ENCODE results near the gene ZNF496.

Gene ZNF496

GRCh38 chr1:247303216-247303615 lies 28.5 kb downstream of the ZNF496 start:
- TF ChIP-seq USF1 (IDR thresholded peaks at IDR 0.05): no peak
- no peak for TF ChIP-seq REST (IDR thresholded peaks at IDR 0.05; ENCODE audit: low read depth)
- no peak for TF ChIP-seq TAF1 (IDR thresholded peaks at IDR 0.05; ENCODE audit: low read depth)
- TF ChIP-seq NFIC (IDR thresholded peaks at IDR 0.05): no peak
- TF ChIP-seq YY1 (IDR thresholded peaks at IDR 0.05; ENCODE audit: low read depth): no peak
- no peak for TF ChIP-seq EGR1 (IDR thresholded peaks at IDR 0.05)
- TF ChIP-seq CEBPB (IDR thresholded peaks at IDR 0.05): no peak
- TF ChIP-seq FOXM1 (IDR thresholded peaks at IDR 0.05; ENCODE audit: borderline replicate concordance, low read depth): no peak
- TF ChIP-seq CREB1 (IDR thresholded peaks at IDR 0.05; ENCODE audit: low read depth): no peak
- TF ChIP-seq EP300 (IDR thresholded peaks at IDR 0.05; ENCODE audit: borderline replicate concordance): no peak
- no peak for TF ChIP-seq MAX (IDR thresholded peaks at IDR 0.05)
- TF ChIP-seq TEAD4 (IDR thresholded peaks at IDR 0.05): no peak
- TF ChIP-seq RAD21 (IDR thresholded peaks at IDR 0.05; ENCODE audit: low read depth): no peak
- no peak for TF ChIP-seq ZBTB7A (IDR thresholded peaks at IDR 0.05; ENCODE audit: low read depth)
- TF ChIP-seq TCF12 (IDR thresholded peaks at IDR 0.05; ENCODE audit: low read depth): no peak

GRCh38 chr1:247301176-247301540 lies 30.5 kb downstream of the ZNF496 start:
- TF ChIP-seq MAX (IDR thresholded peaks at IDR 0.05) (no peak), ZBTB7A (IDR thresholded peaks at IDR 0.05; ENCODE audit: low read depth) (no peak), CREB1 (IDR thresholded peaks at IDR 0.05; ENCODE audit: low read depth) (no peak), EP300 (IDR thresholded peaks at IDR 0.05; ENCODE audit: borderline replicate concordance) (no peak), REST (IDR thresholded peaks at IDR 0.05; ENCODE audit: low read depth) (no peak), YY1 (IDR thresholded peaks at IDR 0.05; ENCODE audit: low read depth) (no peak), NFIC (IDR thresholded peaks at IDR 0.05) (no peak), USF1 (IDR thresholded peaks at IDR 0.05) (no peak)

- TF ChIP-seq MAX (IDR thresholded peaks at IDR 0.05) (no peak), TAF1 (IDR thresholded peaks at IDR 0.05; ENCODE audit: low read depth) (no peak), RAD21 (IDR thresholded peaks at IDR 0.05; ENCODE audit: low read depth) (no peak), YY1 (IDR thresholded peaks at IDR 0.05; ENCODE audit: low read depth) (no peak), TEAD4 (IDR thresholded peaks at IDR 0.05) (no peak), EP300 (IDR thresholded peaks at IDR 0.05; ENCODE audit: borderline replicate concordance) (no peak), CREB1 (IDR thresholded peaks at IDR 0.05; ENCODE audit: low read depth) (no peak), NFIC (IDR thresholded peaks at IDR 0.05) (no peak), ZBTB7A (IDR thresholded peaks at IDR 0.05; ENCODE audit: low read depth) (no peak), CEBPB (IDR thresholded peaks at IDR 0.05) (no peak), EGR1 (IDR thresholded peaks at IDR 0.05) (no peak), REST (IDR thresholded peaks at IDR 0.05; ENCODE audit: low read depth) (no peak), FOXM1 (IDR thresholded peaks at IDR 0.05; ENCODE audit: borderline replicate concordance, low read depth) (no peak), USF1 (IDR thresholded peaks at IDR 0.05) (no peak), TCF12 (IDR thresholded peaks at IDR 0.05; ENCODE audit: low read depth) (no peak)
These were observed 31.0 kb downstream of the ZNF496 start for GRCh38 chr1:247300491-247301175.

Measured in Ishikawa (cell line).